Subcutaneous adipose tissue (tissue), 4 donors: Measurements from ENCODE around the gene PRIMA1. TPM values are rescaled to one million over a fixed set of nuclear protein-coding genes. Genes with fewer than 3 reads are reported as not detected.

Source experiments
- total RNA-seq, 4 donors: library from RNA; depleted of rRNA; stranded (reverse); fragments of >200 nt; gene quantifications; one replicate each; pipeline ENCODE4 v1.1.0, GENCODE V29; 2016
- TF ChIP-seq, protein P1 (sequence below): fragments of 450-650 bp; IDR thresholded peaks from one replicate; pipeline ENCODE4 v1.5.1; 2016; ENCODE audit warnings: low read depth, mild to moderate bottlenecking, control low read depth, antibody characterized with exemption, moderate library complexity

PRIMA1 gene
- total RNA-seq, 4 donors from 2014 or later: 0.51 to 1.3 (median 0.80) TPM

DNA sequence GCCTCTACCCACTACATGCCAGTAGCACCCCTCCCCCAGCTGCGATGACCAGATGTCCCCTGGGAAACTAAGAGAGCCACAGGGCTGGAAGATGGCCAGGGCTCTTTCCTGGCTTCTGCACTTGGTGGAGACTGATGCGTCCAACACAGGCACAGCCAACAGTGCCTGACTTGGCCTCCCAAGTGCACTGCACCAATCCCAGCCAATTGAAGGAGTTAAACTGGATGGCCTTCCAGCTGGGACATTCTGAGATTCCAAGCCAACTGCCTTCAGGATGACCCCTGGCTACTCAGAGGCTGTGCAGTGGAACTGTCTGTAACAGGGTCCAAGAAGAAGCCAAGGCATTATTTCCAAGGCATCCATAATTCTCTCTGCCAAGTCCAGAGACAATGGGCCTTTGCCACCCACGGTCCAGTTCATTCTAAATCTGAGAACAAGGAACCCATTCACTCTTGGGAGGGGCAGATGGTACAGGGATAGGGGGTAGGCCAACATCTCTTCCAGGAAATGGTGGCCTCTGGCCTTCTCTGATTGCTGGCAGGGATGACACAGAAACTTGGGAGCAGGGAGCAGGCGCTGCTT, 35.2 kb downstream of the PRIMA1 start:
- TF ChIP-seq, protein P1, sequence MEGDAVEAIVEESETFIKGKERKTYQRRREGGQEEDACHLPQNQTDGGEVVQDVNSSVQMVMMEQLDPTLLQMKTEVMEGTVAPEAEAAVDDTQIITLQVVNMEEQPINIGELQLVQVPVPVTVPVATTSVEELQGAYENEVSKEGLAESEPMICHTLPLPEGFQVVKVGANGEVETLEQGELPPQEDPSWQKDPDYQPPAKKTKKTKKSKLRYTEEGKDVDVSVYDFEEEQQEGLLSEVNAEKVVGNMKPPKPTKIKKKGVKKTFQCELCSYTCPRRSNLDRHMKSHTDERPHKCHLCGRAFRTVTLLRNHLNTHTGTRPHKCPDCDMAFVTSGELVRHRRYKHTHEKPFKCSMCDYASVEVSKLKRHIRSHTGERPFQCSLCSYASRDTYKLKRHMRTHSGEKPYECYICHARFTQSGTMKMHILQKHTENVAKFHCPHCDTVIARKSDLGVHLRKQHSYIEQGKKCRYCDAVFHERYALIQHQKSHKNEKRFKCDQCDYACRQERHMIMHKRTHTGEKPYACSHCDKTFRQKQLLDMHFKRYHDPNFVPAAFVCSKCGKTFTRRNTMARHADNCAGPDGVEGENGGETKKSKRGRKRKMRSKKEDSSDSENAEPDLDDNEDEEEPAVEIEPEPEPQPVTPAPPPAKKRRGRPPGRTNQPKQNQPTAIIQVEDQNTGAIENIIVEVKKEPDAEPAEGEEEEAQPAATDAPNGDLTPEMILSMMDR: no peak

DNA sequence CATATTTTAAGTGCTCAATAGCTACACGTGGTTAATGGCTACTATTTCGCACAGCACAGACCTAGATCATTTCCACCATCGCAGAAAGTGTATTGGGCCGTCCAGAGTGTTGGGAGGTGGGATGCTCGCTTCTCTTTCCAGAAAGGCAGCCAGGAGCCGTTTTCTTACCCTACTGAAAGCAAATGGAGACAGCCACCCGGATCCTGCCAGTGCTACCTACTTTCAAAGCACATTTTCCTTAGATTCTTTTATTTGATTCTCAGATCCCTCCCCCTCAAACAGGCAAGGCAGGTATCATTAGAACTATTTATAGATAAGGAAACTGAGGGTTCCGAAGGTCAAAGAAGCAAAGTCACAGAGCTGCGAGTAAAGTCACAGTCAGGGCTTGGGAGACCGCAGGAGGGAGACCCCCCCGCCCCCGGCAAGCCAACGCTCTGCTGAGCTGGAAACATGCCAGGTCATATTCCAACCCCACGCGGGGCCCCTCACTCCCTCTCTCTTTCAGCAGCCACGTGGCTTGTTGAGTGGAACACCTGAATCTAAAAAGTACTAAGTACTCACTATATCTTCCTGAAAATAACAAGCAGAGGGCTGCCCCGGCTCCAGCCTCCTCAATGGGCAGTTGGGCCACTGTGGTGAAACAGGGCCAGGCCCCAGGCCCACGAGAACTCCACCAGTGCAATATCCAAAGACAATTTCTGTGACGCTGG, 36.2 kb downstream of the PRIMA1 start:
- TF ChIP-seq, protein P1: no peak

DNA sequence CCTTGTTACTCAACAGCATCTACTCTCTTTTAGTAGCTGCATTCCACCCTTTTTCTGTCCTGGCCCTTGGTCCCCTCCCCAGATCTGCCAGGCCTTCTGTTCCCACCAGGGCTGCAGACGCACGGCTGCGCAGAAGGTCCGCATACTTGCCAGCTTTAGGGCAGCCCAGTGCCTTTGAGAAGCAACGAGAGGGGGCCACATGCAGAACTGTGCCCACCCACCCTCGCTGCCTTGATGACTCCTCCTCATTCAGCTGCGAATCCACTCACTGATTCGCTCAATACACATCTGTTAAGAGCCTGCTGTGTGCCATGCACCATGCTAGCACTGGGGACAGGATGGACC, 39.2 kb downstream of the PRIMA1 start:
- TF ChIP-seq, protein P1: no peak

DNA sequence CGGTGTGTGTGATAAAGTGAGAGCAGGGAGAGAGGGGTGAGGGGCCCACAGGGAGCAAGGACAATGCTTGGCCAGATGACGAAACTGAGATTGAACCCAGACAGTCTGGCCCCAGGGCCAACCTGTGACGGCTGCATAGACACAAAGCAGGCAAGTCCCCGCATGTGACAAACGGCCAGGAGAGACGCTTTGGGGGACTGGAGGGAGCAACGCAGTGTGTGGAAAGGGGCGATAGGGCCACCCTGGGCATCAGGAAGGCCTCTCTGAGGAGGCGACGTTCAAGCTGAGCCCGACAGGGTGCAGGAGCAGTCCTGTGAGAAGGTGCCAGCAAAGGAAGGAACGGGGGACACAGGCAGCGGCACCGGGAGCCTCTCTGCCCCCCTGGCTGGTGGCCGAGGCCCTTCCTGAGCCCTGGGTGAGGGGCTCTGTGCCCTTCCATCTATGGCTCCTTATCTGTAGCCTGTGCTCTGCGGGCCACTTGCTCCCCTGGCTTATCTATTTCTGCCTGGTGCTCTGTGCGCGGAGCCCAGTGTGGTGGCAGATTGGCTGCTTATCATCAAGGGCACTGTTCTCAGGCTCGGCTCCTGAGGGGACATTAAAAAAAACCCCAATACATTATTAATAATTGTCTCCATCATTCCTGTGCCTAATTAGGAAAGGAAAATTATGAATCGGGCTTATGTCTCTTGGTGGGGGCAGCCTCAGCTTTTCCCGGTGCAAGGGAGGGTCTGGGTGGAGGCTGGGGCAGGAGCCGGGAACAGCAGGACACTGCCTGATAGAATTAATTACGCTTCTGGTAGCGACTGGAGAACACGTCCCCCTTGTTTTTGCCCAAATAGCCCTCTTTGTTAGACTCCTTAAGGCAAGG, 39.8 kb downstream of the PRIMA1 start:
- TF ChIP-seq, protein P1: no peak

DNA sequence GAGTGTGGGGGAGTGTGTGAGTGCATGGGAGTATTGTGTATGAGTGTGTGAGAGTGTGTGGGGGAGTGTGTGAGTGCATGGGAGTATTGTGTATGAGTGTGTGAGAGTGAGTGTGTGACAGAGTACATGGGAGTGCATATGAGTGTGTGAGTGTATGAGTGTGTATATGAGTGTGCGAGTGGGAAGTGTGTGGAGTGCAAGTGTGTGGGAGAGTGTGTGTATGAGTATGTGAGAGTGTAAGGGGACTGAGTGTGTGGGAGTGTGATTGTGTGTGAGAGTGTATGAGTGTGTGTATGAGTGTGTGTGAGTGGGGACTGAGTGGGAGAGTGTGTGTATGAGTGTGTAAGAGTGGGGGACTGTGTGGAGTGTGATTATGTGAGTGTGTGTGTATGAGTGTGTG, 40.7 kb downstream of the PRIMA1 start:
- TF ChIP-seq, protein P1: no peak

DNA sequence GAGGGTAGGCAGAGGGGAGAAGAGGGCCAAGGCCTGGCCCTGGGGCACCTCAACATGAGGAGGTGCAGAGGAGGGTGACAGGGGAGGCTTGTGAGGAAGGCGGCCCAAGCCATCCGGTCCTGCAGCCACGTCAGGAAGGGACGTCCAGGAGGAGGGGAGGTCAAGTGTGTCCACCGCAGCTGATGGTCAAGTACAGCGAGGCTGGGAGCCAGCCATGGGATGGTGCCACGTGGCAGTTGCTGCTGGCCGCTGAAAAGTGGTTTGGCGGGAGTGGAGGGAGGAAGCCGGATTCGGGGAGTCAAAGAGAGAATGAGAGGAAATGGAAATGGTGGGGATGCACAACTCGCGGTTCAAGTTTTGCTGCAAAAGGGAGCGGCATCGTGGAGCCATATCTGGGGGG, 41.2 kb downstream of the PRIMA1 start:
- TF ChIP-seq, protein P1: no peak
